Natural killer cell treated with Interleukin-12 subunit alpha and Interleukin-12 subunit beta and Interleukin-15 and Interleukin-18, amount 100 ng/mL, for 72 hours (primary cell): Measurements from ENCODE around the gene CCDC197. TPM values are rescaled to one million over a fixed set of nuclear protein-coding genes. Genes with fewer than 3 reads are reported as not detected.

Source experiments
- ATAC-seq, 2 donors: fragments of 150-1000 bp; cut with Tn5 transposase in 1 of 2; sonication (Bioruptor Pico), chemical (Tn5 transposase) in 1 of 2; 2 replicates each; pipeline ENCODE4 v1.10.0; 2021
- DNase-seq: peaks from one replicate; pipeline ENCODE4 v3.0.0; 2022; ENCODE audit warnings: low spot score
- H3K27ac Mint-ChIP-seq, 2 donors: 1 replicate in 1 of 2; 2 replicates in 1 of 2; pipeline ENCODE4 v1.8.0; 2022; ENCODE audit warnings: mixed read lengths in 2 of 2, mild to moderate bottlenecking in 1 of 2, moderate library complexity in 1 of 2
- H3K27me3 Mint-ChIP-seq, 2 donors: 1 replicate in 1 of 2; 2 replicates in 1 of 2; pipeline ENCODE4 v1.8.0; 2022; ENCODE audit warnings: mixed read lengths in 2 of 2
- H3K36me3 Mint-ChIP-seq: one replicate; pipeline ENCODE4 v1.8.0; 2022; ENCODE audit warnings: mixed read lengths
- H3K4me1 Mint-ChIP-seq, 2 donors: 1 replicate in 1 of 2; 2 replicates in 1 of 2; pipeline ENCODE4 v1.8.0; 2022; ENCODE audit warnings: low read depth in 2 of 2, mixed read lengths in 2 of 2, mild to moderate bottlenecking in 1 of 2
- H3K4me3 Mint-ChIP-seq: one replicate; pipeline ENCODE4 v1.8.0; 2022; ENCODE audit warnings: mixed read lengths
- H3K9me3 Mint-ChIP-seq: 2 replicates; pipeline ENCODE4 v1.8.0; 2022; ENCODE audit warnings: mixed read lengths
- total RNA-seq, 2 donors: library from RNA; stranded (reverse); gene quantifications; one replicate each; pipeline ENCODE4 v1.2.3, GENCODE V29; 2022

CCDC197 gene
- total RNA-seq, 2 donors from 2014 or later: not detected

DNA sequence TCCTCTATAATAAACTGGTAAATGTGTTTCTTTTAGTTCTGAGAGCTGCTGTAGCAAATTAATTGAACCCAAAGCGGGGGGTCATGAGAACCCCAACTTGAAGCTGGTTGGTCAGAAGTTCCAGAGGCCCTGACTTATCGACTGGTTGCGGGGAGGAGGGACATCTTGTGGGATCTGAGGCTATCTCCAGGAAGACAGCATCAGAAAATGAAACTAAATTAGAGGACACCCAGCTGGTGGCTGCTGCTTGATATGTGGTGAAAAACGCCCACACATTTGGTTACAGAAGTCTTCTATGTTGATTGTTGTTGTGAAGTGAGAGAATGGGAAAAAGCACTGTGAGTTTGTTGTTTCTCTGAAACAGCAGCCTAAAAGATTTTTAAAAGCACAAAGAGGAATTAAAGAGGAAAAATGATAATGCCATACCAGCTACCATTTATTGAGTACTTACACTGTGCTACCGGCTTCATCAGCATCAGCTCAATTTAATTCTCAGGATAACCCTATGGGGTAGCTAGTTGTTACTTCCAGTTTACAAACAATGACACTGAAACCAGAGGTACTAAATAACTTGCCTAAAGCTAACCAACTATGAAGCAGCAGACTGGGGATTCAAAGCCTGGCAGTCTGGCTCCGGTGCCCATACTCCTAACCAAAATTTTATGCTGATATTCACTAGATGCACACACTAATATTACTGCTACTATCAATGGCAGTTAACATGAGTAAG lies 59.6 kb downstream of the CCDC197 start:
- peaks cover 34% of the 10 kb centered on the region for H3K36me3 Mint-ChIP-seq
- H3K9me3 Mint-ChIP-seq: no peaks in the 10 kb centered on the region
- peak overlapping the region; percentile 32 to 55 for H3K27ac Mint-ChIP-seq
- no peaks in the 10 kb centered on the region for H3K27me3 Mint-ChIP-seq
- H3K4me1 Mint-ChIP-seq: peaks cover 46 to 49% of the 10 kb centered on the region in 2 donors
- DNase-seq (peak; percentile 70), ATAC-seq (peak; percentile 77 to 81)
- peak overlapping the region; percentile 47 for H3K4me3 Mint-ChIP-seq

DNA sequence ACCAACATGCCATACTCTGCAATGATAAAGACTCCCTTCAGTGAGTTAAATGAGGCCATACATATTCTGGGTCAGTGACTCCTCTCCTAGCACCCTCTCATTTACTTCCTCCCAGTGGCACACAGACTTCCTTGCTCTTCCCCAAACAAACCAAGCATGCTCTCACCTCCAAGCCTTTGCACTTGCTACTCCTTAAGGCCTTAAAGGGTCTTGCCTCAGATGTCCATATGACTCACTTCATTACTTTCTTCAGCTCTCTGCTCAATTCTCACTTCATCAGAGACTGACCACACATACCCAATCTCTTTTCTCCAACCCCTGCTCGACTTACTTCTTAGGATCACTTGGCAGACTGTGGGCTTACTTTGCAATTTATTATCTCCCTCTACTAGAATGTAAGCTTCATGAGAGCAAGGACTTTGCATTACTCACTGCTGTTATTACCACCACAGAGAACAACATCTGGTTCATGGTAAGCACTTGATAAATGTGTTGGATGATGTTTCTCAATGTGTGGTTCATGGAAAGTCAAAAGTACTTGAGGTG lies 61.1 kb downstream of the CCDC197 start:
- Mint-ChIP-seq H3K4me3 (peak overlapping the region; percentile 34), H3K9me3 (no peaks in the 10 kb centered on the region), H3K27me3 (no peaks in the 10 kb centered on the region), H3K36me3 (peaks cover 41% of the 10 kb centered on the region), H3K4me1 (peaks cover 49 to 52% of the 10 kb centered on the region in 2 donors), H3K27ac (peak overlapping the region; percentile 32 to 55)
- no peak for DNase-seq
- ATAC-seq: peak; percentile 69 to 74

Other genes with a start within 250 kb of the CCDC197 start
- not detected for gene PRIMA1, start 208.8 kb upstream of the CCDC197 start, total RNA-seq
- gene FAM181A, start 70.0 kb upstream of the CCDC197 start, total RNA-seq: not detected
- 10 to 100 TPM; 12.3 to 55.1 TPM for gene ASB2, start 20.7 kb upstream of the CCDC197 start, total RNA-seq
- under 1 TPM; 0.14 to 0.22 TPM for gene OTUB2, start 29.0 kb downstream of the CCDC197 start, total RNA-seq
- gene DDX24, start 83.9 kb downstream of the CCDC197 start, total RNA-seq: 100 to 1,000 TPM; 168 to 241 TPM
- 10 to 100 TPM; 22.9 to 23.0 TPM for gene IFI27L1, start 84.0 kb downstream of the CCDC197 start, total RNA-seq
- gene IFI27, start 113.4 kb downstream of the CCDC197 start, total RNA-seq: 1 to 10 TPM; 1.5 to 1.7 TPM
- gene IFI27L2, start 132.3 kb downstream of the CCDC197 start, total RNA-seq: 10 to 100 TPM; 61.3 to 73.8 TPM
- gene PPP4R4, start 177.0 kb downstream of the CCDC197 start, total RNA-seq: under 1 TPM in 1 of 2 donors, not detected in 1; 0.73 TPM